Ishikawa (cell line): ENCODE results near the gene GID8.

Source experiments
- CEBPB ChIP-seq: IDR thresholded peaks from 2 replicates; pipeline ENCODE4 v1.6.1; 2012
- CREB1 ChIP-seq: IDR thresholded peaks from 2 replicates; pipeline ENCODE4 v1.6.1; 2012; ENCODE audit warnings: low read depth
- EGR1 ChIP-seq: IDR thresholded peaks from 2 replicates; pipeline ENCODE4 v1.6.1; 2012
- EP300 ChIP-seq: IDR thresholded peaks from 2 replicates; pipeline ENCODE4 v1.6.1; 2012; ENCODE audit warnings: borderline replicate concordance
- FOXM1 ChIP-seq: IDR thresholded peaks from 2 replicates; pipeline ENCODE4 v1.6.1; 2012; ENCODE audit warnings: low read depth, borderline replicate concordance
- NFIC ChIP-seq: IDR thresholded peaks from 2 replicates; pipeline ENCODE4 v1.6.1; 2012
- RAD21 ChIP-seq: IDR thresholded peaks from 2 replicates; pipeline ENCODE4 v1.6.1; 2012; ENCODE audit warnings: low read depth
- TAF1 ChIP-seq: IDR thresholded peaks from 2 replicates; pipeline ENCODE4 v1.6.1; 2012; ENCODE audit warnings: low read depth, mild to moderate bottlenecking
- TCF12 ChIP-seq: IDR thresholded peaks from 2 replicates; pipeline ENCODE4 v1.6.1; 2012; ENCODE audit warnings: low read depth
- TEAD4 ChIP-seq: IDR thresholded peaks from 2 replicates; pipeline ENCODE4 v1.6.1; 2012
- YY1 ChIP-seq: IDR thresholded peaks from 2 replicates; pipeline ENCODE4 v1.6.1; 2012; ENCODE audit warnings: low read depth
- ZBTB7A ChIP-seq: IDR thresholded peaks from 2 replicates; pipeline ENCODE4 v1.6.1; 2012; ENCODE audit warnings: low read depth
- TF ChIP-seq, protein P1 (sequence below): IDR thresholded peaks from 2 replicates; pipeline ENCODE4 v1.6.1; 2012; ENCODE audit warnings: low read depth, mild to moderate bottlenecking
- TF ChIP-seq, protein P2 (sequence below): IDR thresholded peaks from 2 replicates; pipeline ENCODE4 v1.6.1; 2012
- TF ChIP-seq, protein P3 (sequence below): IDR thresholded peaks from 2 replicates; pipeline ENCODE4 v1.6.1; 2012

Gene GID8

DNA sequence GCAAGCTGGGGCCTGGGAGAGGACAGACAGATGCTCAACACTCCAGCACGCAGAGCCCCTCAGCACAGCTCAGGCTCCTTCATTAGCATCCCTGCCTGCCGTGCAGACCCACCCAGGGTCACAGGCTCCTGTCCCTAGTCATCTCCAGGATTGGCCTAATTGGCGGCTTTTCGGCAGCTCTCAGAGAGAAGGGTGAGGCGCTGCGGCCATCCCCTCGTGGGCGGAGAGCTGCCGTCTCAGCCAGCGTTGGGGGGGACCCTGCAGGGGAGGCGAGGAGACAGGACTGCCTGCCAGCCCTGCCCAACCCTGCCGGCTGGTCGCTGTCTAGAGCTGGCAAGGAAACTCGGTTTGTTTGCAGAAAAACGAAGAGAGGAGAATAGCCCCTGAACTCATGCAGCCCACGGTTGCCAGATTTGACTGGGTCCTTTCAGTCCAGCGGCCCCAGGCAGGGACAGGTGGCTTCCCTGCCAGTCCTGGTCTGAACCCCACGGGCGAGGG is 42.0 kb downstream of the GID8 start:
- no peak for TF ChIP-seq TCF12
- TF ChIP-seq NFIC: no peak
- TF ChIP-seq, protein P1, sequence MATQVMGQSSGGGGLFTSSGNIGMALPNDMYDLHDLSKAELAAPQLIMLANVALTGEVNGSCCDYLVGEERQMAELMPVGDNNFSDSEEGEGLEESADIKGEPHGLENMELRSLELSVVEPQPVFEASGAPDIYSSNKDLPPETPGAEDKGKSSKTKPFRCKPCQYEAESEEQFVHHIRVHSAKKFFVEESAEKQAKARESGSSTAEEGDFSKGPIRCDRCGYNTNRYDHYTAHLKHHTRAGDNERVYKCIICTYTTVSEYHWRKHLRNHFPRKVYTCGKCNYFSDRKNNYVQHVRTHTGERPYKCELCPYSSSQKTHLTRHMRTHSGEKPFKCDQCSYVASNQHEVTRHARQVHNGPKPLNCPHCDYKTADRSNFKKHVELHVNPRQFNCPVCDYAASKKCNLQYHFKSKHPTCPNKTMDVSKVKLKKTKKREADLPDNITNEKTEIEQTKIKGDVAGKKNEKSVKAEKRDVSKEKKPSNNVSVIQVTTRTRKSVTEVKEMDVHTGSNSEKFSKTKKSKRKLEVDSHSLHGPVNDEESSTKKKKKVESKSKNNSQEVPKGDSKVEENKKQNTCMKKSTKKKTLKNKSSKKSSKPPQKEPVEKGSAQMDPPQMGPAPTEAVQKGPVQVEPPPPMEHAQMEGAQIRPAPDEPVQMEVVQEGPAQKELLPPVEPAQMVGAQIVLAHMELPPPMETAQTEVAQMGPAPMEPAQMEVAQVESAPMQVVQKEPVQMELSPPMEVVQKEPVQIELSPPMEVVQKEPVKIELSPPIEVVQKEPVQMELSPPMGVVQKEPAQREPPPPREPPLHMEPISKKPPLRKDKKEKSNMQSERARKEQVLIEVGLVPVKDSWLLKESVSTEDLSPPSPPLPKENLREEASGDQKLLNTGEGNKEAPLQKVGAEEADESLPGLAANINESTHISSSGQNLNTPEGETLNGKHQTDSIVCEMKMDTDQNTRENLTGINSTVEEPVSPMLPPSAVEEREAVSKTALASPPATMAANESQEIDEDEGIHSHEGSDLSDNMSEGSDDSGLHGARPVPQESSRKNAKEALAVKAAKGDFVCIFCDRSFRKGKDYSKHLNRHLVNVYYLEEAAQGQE: no peak
- TF ChIP-seq RAD21: no peak
- no peak for TF ChIP-seq CREB1
- no peak for TF ChIP-seq EP300
- TF ChIP-seq, protein P2, sequence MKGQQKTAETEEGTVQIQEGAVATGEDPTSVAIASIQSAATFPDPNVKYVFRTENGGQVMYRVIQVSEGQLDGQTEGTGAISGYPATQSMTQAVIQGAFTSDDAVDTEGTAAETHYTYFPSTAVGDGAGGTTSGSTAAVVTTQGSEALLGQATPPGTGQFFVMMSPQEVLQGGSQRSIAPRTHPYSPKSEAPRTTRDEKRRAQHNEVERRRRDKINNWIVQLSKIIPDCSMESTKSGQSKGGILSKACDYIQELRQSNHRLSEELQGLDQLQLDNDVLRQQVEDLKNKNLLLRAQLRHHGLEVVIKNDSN: no peak
- no peak for TF ChIP-seq CEBPB
- no peak for TF ChIP-seq ZBTB7A
- TF ChIP-seq, protein P3, sequence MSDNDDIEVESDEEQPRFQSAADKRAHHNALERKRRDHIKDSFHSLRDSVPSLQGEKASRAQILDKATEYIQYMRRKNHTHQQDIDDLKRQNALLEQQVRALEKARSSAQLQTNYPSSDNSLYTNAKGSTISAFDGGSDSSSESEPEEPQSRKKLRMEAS: no peak

DNA sequence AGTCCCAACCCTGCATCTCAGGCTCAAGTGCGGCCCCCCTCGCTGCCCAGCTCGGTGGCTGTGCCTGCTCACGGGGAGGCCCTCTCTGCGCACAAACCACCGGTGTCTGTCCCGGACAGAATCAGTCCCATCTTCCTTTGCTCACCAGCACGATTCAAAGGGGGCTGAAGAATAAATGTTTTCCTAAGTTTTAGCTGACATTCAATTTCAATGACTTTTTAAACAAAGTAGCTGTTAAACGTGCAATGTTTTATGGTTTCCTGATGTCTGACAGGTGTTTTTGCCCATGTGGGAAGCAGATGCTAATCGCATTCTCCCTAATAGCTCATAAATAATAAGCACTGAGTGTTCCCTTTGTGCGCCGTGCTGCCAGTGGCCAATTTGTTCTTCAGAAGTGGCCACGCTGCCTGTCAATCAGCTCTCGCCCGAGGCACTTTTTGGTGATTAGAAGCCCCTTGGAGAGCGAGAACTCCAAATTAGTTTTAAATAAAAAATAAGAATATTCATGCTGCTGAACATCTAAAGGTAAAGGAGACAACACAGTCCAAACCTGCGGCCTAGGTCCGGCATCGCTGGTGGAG is 42.5 kb downstream of the GID8 start:
- TF ChIP-seq RAD21 (no peak), CREB1 (no peak), TCF12 (no peak), NFIC (no peak), YY1 (no peak), CEBPB (no peak), TAF1 (no peak), FOXM1 (no peak), TEAD4 (no peak), ZBTB7A (no peak), EP300 (no peak), EGR1 (no peak)
- TF ChIP-seq, protein P1: no peak
- TF ChIP-seq, protein P3: no peak
- TF ChIP-seq, protein P2: no peak

DNA sequence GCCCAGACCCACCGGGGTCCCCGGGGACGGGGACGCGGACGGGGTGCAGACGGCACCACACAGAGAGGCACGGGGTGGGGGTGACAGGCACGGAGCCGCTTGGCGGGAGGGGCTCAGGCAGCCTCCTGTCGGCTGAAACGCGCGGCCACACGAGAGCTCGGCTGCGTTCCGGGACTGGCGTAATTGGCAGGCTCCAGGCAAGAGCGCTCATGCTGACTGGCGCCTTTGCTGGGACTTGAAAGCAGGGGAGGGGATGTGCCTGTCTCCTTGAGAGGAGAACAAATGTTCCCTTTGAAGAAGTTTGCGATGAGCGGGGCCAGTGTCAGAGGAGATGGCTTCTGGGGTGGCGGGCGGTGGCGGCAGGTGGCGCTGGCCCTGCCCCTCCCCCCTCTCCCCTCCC is 43.0 kb downstream of the GID8 start:
- no peak for TF ChIP-seq CREB1
- no peak for TF ChIP-seq EGR1
- TF ChIP-seq FOXM1: no peak
- TF ChIP-seq, protein P3: no peak
- TF ChIP-seq, protein P2: no peak
- TF ChIP-seq CEBPB: no peak
- no peak for TF ChIP-seq RAD21
- no peak for TF ChIP-seq ZBTB7A
- no peak for TF ChIP-seq TEAD4
- no peak for TF ChIP-seq NFIC

DNA sequence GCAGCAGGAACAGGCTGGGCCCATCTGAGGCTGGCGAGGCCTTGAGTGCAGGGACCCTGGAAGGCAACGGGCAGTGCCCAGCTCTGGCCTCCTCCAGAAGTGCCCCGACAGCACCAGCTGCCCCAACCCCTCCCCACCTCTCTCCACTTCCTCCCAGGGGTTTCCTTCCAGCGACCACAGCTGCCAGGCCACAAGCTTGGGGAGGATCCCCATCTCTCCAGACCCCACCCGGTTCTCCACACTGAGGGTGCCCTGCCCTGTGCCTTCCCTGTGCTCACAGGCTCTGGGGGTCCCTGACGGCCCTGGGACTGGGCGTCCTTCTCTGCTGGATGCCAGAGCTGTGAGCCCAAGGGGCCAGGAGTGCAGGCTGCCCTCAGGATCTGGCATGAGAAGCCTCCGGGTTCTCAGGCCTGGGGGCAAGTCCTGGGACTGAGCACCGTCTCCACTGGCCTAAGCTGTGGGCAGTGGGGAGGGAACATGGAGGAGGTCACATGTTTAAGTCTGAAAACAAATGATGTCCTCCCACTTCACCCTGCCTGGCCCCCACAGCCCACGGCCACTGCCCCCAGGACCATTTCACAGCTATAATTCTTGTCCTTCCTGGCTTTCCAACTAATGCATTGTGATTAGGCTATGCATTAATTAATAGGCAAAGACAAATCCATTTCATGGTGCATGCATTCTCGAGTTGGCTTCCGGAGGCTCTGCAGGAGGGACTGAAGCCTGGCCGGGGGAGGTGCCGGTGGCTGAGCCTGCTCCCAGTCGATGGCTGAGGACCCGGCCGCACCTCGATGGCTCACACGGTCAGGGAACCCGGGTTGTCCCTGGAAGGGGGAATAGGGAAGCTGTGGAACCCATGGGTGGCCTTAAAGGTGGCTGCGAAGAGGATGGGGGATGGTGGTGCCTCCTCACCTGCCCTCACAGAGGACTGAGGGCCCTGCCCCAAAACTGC is 44.5 kb downstream of the GID8 start:
- TF ChIP-seq TEAD4 (no peak), CEBPB (no peak), NFIC (no peak), EP300 (no peak), RAD21 (no peak), ZBTB7A (no peak), EGR1 (no peak), FOXM1 (no peak), TCF12 (no peak), TAF1 (no peak), CREB1 (no peak), YY1 (no peak)
- TF ChIP-seq, protein P3: no peak
- TF ChIP-seq, protein P1: no peak
- TF ChIP-seq, protein P2: no peak
